ENCODE measurements around the gene MAN1C1.
"Not testable (repeated sequence)": the region's sequence is repeated elsewhere in the genome, so short reads cannot be mapped to it uniquely, and the experiment has no call there.

Gene MAN1C1

DNA sequence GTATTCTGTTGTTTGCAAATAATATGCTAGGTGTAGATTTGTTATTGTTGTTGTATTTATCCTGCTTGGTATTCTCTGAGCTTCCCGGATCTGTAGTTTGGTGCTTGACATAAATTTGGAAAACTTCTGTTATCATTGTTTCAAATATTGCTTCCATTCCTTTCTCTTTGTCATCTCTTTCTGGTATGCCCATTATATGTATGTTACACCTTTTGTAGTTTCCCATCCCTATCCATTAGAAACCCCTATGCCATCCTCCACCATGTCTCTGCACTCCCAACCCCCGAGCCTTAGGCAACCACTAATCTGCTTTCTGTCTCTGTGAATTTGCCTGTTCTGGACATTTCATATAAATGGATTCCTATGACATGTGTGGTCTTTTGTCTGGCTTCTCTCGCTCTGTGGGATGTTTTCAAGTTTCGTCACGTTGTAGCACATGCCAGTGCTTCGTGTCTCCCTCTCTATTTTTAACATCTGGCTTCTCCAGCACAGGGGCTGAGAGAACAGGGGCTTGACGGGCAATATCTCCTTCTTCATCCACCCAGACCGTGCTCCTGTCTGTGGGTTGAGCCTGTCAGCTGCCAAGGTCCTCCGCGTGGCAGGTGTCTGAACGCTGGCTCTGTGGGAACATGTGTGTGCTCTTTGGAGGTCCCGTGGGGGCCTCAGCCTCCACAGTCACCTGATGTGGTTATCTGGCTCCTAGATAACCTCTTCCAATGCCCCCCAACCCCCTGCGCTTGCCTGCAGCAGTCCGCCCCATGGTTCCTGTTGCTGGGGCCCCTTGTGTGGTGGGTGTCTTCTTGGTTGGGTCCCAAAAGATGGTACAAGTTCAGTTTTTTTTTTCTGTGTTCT lies 32.8 kb upstream of the MAN1C1 start:
- DNase-seq (ENCODE audit: low read depth): no peak

- DNase-seq (ENCODE audit: low read depth): no peak
Measured at GRCh38 chr1:25586181-25586588, 30.4 kb upstream of the MAN1C1 start.

DNA sequence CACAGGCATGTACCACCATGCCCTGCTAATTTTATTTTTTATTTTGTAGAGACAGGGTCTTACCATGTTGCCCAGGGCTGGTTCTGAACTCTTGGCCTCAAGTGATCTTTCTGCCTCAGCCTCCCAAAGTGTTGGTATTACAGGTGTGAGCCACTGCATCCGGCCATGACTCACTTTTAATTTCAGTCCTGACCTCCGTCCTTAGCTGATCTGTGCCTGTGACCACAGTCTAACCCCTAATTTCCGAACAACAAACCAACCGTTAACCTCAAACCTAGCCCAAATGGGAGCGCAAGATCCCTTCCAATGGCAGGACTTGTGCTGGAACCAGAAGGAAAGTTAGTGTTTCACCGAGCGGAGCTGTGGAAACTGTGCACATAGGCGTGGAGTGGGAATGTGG lies 29.3 kb upstream of the MAN1C1 start:
- no peak for DNase-seq (ENCODE audit: low read depth)

DNA sequence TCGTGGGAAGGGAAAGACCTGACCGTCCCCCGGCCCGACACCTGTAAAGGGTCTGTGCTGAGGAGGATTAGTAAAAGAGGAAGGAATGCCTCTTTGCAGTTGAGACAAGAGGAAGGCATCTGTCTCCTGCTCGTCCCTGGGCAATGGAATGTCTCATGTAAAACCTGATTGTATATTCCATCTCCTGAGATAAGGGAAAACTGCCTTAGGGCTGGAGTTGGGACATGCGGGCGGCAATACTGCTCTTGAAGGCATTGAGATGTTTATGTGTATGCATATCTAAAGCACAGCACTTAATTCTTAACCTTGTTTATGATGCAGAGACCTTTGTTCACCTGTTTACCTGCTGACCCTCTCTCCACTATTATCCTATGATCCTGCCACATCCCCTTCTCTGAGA lies 28.4 kb upstream of the MAN1C1 start:
- not testable (repeated sequence) for DNase-seq (ENCODE audit: low read depth)

DNA sequence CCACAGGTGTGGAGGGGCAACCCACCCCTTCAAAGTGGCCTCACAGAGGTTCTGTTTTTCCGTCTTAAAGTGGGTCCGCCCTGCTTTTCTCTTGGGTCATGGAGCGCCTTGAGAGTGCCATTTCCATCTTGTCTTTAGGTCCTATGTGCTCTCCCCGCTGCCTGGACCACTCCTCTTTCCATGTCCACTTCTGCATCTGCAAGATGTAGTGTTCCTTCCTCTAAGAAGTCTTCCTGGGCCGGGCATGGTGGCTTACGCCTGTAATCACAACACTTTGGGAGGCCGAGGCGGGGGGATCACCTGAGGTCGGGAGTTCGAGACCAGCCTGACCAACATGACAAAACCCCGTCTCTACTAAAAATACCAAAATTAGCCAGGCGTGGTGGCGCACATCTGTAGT lies 27.8 kb upstream of the MAN1C1 start:
- DNase-seq (ENCODE audit: low read depth): not testable (repeated sequence)

DNA sequence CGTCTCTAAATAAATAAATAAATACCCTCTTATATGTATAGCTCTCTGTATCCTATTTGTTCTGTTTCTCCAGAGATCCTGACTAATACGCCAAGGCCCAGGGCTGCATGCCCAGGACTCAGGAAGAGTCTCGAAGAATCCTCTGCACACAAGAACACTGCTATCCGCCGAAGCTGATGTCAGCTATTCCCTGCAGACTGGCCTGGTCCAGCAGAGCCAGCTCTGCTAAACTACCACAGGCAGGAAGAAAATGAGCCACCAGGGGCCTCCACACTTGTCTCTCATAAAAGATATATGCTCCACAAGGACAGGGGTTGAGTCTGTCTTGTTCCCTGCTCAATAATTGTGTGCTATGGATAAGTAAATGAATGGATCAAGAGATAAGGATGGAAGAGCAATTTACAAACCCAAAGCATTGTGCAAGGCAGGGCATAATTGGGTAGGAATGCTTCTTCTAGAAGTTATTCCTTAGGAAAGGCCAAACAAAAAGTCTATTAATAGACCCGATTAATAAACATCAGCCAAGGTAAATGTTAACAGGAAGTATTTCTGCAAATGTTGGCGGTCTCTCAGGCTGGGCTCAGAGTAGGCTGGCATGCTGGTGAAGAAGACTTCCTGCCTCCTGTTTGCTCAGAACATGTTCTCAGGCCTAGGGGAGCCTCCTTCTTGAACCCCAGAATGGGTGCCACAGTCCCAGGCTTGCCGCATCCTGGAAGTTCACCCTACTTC lies 26.3 kb upstream of the MAN1C1 start:
- DNase-seq (ENCODE audit: low read depth): no peak

GRCh38 chr1:25593861-25594260 lies 22.7 kb upstream of the MAN1C1 start:
- no peak for DNase-seq (ENCODE audit: low read depth)

DNA sequence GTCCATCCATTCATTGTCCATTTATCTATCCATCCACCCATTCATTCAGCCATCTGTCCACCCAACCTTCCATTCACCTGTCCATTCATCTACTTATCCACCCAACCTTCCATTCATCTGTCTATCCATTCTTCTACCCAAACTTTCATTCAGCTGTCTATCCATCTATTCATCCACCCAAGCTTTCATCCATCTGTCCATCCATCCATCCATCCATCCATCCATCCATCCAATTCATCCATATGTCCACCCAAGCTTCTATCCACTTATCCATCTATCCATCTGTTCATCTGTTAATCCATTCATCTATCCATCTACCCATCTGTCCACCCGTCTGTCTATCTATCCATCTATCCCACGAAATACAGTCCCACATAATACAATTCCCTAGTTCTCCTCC lies 21.6 kb upstream of the MAN1C1 start:
- no peak for DNase-seq (ENCODE audit: low read depth)

GRCh38 chr1:25596641-25597040 lies 19.9 kb upstream of the MAN1C1 start:
- not testable (repeated sequence) for DNase-seq (ENCODE audit: low read depth)

DNA sequence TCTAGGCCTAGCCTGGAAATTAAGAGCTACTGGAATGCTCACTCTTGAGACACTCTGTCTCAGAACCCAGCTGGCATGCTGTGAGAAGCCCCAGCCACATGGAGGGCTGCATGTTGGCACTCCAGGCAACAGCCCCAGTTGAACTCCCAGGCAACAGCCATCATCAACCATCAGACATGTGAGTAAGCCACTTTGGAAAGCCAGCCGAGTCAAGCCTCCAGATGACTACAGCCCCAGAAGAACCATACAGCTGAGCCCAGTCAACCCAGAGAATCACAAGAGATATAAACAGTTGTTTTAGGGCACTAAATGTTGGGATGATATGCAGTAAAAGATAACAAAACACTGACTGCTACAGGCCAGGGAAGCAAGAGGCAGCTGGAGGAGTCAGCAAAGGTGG lies 17.7 kb upstream of the MAN1C1 start:
- no peak for DNase-seq (ENCODE audit: low read depth)

- DNase-seq (ENCODE audit: low read depth): no peak
Measured at GRCh38 chr1:25599969-25600610, 16.5 kb upstream of the MAN1C1 start.

- not testable (repeated sequence) for DNase-seq (ENCODE audit: low read depth)
Measured at GRCh38 chr1:25600971-25601699, 15.5 kb upstream of the MAN1C1 start.

DNA sequence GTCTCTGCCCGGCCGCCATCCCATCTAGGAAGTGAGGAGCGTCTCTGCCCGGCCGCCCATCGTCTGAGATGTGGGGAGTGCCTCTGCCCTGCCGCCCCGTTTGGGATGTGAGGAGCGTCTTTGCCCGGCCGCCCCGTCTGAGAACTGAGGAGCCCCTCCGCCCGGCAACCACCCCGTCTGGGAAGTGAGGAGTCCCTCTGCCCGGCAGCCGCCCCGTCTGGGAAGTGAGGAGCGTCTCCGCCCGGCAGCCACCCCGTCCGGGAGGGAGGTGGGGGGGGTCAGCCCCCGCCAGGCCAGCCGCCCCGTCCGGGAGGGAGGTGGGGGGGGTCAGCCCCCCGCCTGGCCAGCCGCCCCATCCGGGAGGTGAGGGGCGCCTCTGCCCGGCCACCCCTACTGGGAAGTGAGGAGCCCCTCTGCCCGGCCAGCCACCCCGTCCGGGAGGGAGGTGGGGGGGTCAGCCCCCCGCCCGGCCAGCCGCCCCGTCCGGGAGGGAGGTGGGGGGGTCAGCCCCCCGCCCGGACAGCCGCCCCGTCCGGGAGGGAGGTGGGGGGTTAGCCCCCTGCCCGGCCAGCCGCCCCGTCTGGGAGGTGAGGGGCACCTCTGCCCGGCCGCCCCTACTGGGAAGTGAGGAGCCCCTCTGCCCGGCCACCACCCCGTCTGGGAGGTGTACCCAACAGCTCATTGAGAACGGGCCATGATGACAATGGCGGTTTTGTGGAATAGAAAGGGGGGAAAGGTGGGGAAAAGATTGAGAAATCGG lies 12.6 kb upstream of the MAN1C1 start:
- not testable (repeated sequence) for DNase-seq (ENCODE audit: low read depth)

DNA sequence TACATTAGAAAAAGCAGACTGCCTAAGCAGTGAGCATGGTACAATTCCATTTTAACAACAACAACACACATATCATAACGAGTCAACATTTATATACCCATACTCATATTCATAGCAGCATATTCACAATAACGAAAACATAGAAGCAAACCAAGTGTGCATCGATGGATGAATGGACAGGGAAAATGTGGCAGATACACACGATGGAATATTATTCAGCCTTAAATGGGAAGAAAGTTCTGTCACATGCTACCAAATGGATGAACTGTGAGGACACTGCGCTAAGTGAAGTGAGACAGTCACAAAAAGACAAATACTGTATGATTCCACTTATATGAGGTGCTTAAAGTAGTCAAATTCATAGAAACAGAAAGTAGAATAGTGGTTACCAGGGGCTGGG lies 9.5 kb upstream of the MAN1C1 start:
- no peak for DNase-seq (ENCODE audit: low read depth)

GRCh38 chr1:25608488-25609178 lies 8.0 kb upstream of the MAN1C1 start:
- peak; percentile 70 for DNase-seq (ENCODE audit: low read depth)

GRCh38 chr1:25609921-25610320 lies 6.7 kb upstream of the MAN1C1 start:
- DNase-seq (ENCODE audit: low read depth): no peak

DNA sequence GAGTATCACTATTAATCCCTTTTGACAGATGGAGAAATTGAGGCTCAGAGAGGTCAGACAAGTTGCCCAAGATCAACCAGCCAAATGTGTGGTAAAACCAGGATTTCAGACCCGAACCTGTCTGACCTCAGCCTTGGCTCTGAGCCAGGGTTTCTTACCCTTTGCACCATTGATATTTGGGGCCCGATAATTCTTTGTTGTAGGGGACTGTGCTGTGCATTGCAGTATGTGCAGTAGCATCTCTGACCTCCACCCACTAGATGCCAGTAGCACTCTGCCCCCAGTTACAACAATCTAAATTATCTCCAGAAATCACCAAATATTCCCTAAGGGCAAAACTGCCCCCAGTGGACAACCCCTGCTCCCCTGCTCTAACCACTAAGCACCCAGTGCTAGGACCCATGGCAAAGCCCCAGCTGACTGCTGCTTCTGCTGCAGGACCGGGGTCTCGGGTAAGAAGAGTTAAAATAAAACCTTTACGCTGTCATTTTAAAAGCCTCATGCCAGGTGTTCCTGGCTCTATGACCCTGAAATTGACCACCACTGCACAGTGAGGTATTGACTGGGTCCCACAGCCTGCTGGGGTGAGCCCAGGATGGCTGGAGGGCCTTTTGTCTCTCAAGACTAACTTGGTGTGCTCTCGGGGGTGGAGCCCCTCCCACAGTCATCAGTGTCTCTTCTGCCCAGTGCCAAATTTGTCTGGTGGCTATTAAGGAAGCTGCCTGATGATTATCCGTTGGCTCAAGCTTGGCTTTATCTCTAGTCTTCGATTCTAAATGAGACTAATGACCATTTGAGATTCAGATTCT lies 5.6 kb upstream of the MAN1C1 start:
- DNase-seq (ENCODE audit: low read depth): no peak

GRCh38 chr1:25611843-25612242 lies 4.7 kb upstream of the MAN1C1 start:
- DNase-seq (ENCODE audit: low read depth): no peak

- DNase-seq (ENCODE audit: low read depth): no peak
Measured at GRCh38 chr1:25612421-25612820, 4.2 kb upstream of the MAN1C1 start.

DNA sequence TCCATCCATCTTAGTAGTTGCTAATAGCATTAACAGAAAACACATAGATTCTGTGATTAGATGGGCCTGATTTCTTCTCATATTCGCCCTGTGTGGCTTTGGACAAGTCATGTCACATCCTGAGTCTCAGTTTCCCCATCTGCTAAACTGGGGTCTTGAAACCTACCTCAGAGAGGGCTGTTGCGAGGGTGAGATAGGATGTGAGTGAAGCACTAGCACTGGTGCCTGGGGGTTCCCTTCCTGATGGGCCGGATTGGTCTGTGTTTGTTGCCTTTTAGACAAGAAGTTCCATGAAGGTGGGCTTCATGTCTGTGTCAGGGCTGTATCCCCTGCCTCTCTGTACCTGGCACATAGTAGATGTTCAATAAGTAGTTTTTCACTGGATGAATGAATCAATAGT lies 3.5 kb upstream of the MAN1C1 start:
- no peak for DNase-seq (ENCODE audit: low read depth)

Measured in stimulated activated CD8-positive, alpha-beta memory T cell treated with anti-CD3 and anti-CD28 coated beads, Interleukin-12 subunit alpha, Interleukin-12 subunit beta, amount 100 ng/mL, for 4 hours (primary cell).